NOMO-1 treated with DMSO at 0.1 percent for 48 hours (cell line): ENCODE results near the gene TTYH1.
A peak's percentile ranks its signal among the peaks of the same experiment; 100 is the strongest.

Experiments used
- DNase-seq: peaks from one replicate; lab custom pipeline; 2025; ENCODE audit not compliant: unreplicated experiment; lab: John Stamatoyannopoulos, UW

The TTYH1 gene

DNA sequence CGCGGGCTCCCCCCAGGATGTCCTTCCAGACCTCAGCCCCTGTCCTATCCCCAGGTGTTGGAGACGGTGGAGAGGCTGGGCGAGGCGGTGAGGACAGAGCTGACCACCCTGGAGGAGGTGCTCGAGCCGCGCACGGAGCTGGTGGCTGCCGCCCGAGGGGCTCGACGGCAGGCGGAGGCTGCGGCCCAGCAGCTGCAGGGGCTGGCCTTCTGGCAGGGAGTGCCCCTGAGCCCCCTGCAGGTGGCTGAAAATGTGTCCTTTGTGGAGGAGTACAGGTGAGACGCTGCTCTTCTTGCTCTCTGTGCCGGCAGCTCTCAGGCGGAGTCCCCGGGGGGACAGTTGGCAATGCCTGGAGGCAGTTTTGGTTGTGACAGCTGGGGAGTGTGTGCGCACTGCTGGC, 6.9 kb downstream of the TTYH1 start:
- no peak for DNase-seq

DNA sequence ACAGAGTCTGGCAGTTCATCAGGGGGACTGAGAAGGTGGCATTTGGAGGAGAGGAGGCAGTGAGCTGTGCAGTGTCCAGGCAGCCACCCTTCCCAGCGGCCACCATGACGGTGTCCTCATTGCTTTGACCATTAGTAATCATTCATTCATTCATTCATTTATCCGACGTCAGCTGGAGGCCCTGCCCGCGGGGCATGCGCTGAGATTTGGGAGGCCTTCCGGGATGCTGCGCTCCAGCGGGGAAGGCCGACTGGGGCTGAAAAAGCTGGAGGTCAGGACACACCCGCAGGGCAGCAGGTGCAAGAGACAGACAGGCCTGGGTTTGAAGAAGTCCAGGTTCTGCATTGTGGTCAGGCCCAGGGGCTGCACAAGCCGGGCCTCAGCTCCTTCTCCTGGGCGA, 8.9 kb downstream of the TTYH1 start:
- no peak for DNase-seq

DNA sequence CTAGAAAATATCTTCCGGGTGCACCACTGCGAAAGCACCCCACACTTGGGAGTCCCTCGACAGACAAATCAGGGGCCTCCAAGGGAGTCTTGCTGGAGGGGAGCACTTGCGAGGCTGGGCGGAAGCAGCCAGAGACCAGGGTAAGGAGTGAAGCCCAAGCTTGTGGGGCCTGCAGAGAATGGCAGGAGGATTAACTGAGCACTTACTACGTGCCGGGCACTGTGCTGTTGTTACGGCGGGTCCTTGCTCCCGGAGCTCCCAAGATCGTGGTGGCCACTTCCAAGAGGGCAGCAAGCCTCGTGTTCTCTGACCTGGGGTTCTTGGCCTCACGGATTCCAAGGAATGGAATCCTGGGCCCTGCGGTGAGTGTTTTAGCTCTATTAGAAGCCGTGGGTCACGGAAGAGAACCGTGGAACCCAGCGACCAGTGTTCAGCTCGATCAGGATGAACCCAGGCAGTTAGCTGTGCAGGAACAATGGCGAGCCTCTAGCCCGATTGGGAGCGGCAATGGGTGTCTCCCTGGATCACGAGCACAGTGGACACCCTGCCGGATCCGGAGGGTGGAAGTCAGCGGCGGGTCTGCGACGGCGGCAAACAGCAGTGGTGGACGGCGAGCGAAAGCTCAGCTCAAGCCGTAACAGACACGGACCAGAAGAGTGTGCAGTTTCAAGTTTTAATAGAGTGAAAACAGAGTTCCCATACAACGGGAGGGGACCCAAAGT, 9.6 kb downstream of the TTYH1 start:
- no peak for DNase-seq

DNA sequence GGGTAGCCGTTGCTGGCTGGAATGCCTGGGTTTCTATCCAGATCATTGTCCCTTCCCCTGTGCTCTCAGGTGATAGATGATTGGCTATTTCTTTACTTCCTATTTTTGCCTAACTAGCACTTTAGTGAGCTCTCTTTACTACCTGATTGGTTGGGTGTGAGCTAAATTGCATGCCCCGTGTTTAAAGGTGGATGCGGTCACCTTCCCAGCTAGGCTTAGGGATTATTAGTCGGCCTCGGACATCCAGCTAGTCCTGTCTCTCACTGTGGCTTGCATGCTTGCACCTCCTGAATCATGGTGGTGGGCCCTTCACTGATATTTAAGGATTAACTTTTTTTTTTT, 10.1 kb downstream of the TTYH1 start:
- DNase-seq, result peak; percentile 31

DNA sequence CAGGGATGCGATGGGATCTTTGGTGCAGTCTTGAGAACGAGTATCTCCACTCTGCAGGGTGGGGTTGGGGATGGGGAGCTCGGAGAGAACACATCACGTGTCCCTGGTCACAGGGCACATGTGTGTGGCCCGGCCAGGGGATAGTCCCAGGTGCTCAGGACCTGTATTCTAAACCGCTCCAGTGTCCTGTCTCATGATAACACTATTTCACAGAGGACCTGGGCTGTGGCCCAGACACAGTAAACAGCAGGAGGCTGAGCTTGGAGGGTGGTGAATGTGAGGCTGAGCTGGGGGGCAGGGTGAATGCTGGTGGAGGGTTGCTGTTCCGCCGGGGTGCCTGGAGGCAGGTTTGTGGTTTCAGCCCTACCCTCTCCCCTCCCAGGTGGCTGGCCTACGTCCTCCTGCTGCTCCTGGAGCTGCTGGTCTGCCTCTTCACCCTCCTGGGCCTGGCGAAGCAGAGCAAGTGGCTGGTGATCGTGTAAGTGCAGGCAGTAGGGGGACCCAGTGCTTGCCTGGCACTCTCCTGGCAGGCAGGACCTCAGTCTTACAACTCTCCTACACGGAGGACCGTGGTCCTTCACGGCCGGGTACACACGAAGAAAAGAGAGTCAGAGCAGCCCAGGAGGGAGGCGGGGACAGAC, 11.1 kb downstream of the TTYH1 start:
- no peak for DNase-seq

DNA sequence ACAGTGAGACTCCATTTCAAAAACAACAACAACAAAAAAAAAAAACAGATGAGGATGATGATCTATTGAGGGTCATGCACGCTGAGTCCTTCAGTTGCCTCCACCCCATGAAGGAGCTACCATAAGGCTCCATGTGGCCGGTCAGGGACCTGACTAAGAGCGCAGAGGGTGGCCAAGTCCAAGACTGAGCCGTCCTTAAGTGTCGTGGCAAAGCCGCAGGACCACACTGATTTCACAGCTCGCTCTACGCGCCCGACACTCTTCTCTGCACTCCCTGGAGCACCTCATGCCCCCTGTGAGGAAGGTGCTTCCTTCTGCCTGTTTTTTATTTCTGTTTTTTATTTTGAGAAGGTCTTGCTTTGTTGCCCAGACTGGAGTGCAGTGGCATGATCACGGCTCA, 12.3 kb downstream of the TTYH1 start:
- no peak for DNase-seq

DNA sequence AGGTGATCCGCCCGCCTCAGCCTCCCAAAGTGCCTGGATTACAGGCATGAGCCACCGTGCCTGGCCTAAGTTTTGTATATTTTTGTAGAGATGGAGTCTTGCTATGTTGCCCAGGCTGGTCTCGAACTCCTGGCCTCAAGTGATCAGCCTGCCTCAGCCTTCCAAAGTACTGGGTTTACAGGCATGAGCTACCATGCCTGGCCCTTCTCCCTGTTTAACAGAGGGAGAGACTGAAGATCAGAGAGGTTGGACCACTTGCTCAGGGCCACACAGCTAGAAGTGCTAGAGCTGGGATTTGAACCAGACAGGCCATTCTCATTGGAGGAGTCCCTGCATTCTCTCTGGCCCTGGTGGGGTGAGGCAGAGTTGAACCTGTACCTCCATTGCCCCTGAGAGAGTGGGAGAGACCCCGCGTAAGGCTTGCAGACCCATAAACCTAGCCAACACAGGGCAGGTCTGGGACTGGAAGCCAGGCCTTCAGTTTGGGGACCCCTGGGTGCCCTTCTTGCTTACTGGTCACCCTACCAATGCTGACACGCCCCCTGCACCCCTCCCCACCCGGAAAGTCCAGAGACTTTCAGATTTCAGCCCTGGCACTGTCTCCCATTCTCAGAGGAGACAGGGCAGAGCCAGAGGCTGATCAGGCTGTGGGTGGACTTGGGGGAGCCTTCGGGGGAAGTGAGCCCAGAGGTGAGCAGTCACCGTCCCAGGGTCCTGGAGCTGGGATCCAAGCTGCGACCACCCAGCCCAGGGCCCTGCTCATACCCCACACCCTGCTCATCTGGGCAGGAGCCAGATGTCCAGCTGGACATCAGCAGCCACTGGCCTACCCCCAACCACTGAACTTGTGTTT, 13.3 kb downstream of the TTYH1 start:
- no peak for DNase-seq

DNA sequence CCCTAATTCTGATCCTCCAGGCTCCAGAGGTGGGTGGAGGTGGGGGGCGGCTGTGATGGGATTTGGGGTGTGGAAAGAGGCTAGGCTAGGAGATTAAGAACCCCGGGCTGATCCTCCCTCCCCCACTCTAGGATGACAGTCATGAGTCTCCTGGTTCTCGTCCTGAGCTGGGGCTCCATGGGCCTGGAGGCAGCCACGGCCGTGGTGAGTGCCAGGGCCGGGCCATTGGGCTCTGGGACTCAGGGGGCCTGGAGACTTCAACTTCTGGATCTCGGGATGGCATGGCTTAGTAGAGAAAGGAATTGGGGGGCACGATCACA, 13.9 kb downstream of the TTYH1 start:
- DNase-seq, result no peak

DNA sequence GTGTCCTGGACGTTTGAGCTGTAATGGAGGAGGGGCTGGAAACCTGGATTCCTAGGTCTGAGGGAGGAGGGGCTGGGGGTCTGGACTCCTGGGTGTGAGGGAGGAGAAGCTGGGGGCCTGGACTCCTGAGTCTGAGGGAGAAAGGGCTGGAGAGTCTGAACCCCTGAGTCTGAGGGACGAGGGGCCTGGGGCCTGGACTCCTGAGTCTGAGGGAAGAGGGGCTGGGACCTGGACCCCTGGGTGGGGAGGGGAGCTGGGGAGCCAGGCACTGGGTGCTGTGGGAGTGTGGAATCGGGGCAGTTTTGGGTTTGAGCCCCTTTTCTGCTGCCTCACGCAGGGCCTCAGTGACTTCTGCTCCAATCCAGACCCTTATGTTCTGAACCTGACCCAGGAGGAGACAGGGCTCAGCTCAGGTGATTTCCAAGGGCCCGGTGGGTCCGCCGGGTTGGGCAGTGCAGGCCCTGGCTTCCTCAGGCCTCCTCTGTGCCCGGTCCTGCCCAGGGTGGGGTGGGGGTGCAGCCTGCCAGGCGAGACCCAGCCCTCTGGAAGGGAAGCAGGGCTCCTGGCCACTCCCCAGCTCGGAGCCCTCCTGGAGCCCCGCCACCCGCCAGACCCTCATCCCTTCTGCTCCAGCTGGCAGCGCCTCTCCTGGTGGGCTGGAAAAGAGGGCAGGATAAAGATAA, 14.4 kb downstream of the TTYH1 start:
- no peak for DNase-seq

DNA sequence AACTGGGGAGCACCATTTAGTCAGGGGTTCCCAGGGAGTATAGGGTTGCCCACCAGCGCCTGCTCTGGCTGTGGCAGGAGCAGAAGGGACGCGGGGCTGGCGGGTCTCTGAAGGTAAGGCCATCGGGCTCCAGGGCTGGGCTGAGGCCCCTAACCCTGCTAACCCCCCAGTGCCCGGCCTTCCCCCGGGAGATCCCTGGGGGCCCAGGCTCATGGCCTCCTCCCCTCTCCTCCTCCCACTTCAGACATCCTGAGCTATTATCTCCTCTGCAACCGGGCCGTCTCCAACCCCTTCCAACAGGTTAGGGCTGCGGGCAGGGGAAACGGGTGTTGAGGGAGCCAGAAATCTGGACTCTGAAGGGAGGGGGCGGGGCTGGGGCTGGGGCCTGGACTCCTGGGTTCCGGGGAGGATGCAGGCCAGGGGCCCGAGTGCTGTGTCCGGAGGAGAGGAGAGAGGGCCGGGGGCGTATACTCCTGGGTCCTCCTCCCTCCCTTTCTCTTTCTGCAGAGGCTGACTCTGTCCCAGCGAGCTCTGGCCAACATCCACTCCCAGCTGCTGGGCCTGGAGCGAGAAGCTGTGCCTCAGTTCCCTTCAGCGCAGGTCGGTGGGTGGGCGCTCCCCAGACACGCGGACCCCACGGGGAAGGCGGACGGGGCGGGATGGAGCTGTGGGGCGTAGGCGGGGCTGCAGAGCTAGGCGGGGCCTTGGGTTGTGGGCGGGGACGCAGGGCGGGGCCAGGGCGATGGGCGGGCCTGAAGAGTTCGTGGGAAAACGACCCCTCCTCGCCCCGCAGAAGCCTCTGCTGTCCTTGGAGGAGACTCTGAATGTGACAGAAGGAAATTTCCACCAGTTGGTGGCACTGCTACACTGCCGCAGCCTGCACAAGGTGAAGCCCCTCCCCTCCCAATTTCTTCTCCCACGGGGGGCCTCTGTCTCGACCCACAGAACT, 15.3 kb downstream of the TTYH1 start:
- no peak for DNase-seq

DNA sequence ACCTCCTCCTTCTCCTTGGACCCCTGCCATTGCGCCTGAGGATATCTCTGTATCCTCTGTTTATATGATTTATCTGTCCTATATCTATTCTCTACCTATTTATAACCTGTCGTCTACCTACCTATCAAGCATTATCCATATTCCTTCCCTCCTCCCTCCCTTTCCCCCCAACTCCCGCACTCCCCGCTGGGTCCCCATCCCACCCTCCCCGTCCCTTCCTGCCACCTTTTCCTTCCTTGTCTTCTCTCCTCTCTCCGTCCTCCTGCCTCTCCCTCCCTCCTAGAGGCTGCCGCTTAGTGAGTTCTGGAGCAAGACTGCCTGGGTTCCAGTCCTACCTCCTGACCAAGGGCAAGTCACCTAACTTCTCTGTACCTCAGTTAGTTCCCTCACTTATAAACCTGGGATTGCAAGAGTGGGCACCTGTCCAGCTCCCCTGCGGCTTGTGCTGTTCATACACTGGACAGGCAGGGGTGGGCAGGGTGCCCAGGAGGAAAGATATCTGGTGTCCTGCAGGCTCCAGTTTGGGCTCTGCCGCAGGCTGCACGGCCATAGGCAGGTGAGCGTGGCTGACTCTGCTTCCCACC, 16.1 kb downstream of the TTYH1 start:
- no peak for DNase-seq

DNA sequence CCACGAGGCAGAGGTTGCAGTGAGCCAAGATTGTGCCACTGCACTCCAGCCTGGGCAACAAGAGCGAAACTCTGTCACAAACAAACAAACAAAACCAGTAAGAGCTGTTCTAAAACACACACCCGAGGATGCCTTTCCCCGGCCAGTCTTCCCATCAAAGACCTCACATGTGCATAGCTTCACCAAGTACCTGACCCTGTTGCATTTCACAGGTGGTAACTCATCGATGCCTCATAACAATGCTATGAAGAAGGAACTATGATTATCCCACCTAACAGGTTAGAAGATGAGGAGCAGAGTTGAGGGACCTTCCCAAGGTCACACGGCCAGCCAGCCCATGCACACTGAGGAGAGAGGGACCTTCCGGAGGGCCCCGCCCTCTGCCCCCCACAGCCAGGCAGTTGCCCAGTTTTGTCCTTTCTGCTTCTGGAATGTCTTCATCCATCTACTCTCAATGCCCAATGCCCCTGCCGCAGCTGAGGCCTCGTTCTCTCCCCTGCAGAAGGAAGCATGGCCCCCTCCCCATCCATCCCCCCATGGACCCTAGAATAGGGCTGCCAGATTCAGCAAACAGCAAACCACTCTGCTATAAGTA, 17.0 kb downstream of the TTYH1 start:
- DNase-seq, result no peak

DNA sequence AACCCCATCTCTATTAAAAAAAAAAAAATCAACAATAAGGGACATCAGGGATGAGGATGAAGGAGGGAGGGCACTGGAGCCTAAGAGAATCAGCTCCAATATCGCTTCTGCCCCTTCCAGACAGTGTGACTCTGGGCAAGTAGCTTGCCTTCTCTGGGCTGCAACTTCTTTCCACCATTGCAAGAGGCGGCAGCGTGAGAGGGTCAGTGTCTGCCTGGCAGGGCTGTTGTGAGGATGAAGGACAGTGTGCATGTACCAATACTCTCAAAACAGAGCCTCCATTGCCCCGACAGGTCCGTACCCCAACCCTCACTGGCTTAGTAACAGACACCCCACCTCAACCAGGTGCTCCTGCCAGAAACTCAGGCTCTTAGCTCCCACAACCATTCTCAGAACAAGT, 18.4 kb downstream of the TTYH1 start:
- DNase-seq, result no peak

DNA sequence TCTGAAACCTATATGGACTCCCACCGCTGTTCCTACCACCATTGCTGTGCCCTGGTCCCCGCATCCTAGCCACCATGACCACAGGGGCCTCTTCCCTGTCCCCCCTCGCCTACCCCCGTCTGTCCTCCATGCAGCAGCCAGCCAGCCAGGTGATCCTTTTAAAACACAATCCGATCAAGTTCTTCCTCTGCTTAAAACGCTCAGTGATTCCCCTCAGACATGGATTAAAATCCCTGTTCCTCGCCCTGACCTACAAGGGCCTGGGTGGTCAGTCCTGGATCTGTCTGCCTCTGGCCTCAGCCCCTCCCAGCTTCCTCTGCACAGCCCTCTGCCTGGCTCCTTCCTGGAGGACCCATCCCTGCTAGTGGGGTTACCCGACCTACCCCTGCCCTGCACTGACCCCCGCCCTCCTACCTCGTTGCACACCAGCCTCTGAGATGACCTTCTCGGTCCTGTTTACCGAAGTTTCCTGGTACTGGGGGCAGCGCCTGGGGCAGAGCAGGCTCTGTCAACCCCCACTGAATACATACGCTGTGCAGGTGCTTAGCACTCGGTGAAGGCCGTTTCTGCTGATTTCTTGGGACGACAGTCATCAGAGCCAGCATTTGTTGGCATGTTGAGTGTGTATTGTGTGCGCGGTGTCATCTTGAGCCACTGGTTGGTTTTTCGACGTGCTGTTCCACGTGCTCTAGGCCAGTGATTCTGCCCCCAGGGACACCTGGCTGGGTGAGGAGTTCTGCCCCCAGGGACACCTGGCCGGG, 19.0 kb downstream of the TTYH1 start:
- DNase-seq, result no peak

DNA sequence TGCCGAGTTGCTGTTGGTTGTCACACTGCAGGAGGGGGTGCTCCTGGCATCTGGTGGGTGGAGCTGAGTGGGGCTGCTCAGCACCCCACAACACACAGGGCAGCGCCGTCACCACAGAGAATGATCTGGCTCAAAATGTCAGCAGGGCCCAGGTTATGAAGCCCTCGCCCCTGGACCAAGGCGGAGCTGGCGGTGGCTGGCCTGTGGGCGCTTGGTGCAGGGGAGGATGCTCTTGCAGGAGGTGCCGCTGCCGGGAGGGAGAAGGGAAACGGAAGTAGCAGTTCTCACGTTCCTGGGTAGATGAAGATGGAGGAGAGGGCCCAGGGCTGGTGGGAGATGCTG, 19.6 kb downstream of the TTYH1 start:
- no peak for DNase-seq

DNA sequence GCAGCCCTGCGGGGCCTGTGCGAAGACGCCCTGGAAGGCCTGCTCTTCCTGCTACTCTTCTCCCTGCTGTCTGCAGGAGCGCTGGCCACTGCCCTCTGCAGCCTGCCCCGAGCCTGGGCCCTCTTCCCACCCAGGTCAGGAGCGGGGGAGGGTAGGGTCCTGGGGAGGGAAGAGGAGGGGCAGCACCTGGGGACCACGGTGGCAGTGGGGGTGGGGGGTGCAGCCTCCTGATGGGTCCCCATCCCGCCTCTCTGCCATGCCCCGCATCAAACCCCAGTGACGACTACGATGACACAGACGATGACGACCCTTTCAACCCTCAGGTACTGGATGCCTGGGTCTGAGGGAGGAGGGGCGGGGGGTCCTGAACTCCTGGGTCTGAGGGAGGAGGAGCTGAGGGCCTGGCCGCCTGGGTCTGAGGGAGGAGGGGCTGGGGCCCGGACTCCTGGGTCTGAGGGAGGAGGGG, 20.3 kb downstream of the TTYH1 start:
- no peak for DNase-seq

DNA sequence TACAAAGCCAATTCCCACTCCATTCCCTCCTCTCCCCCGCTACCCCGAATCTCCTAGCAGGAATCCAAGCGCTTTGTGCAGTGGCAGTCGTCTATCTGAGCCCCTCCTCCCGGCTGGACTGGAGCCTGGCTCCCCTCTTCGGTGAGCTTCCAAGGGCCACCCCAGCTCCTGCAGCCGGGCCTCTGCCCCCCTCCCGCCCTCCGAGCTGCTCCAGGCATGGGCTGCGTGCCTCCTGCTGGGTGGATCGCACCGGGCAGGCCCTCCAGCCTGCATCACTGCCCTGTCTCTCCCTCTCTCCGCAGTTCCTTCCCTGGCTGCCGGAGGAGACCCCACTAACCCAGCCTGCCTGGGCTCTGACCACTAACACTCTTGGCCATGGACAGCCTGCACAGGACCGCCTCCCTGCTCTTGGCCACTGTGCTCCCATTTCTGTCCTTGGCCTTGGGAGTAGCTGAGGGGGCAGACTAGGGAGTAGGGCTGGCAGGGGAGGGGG, 20.8 kb downstream of the TTYH1 start:
- no peak for DNase-seq

DNA sequence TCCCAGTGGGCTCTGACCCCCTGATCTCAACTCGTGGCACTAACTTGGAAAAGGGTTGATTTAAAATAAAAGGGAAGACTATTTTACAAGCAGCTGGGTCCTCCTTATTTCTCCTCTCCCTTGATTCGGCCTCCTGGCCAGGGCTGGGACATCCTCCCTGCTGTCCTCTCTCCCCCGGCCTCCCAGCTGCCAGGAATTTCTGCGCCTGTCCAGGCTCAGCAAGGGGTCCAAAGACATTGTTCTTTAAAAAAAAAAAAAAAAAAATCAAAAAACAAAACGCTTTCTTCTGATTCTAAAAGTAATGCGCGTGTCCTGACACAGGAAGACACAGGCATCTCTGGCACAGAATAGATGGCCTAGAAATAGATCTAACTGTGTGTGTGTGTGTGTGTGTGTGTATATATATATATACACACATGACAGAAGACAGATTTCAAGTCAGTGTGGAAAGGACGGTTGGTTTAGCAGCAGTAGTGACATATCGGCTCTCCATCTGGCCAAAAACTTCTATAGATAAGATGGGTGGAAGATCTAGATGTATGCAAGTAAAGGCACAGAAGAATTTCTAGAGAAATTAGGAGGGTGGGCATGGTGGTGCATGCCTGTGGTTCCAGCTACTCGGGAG, 21.5 kb downstream of the TTYH1 start:
- DNase-seq, result no peak
